Endothelial cell of umbilical vein (primary cell): ENCODE results near the gene MRPS11. TPM values are rescaled to one million over a fixed set of nuclear protein-coding genes. Genes with fewer than 3 reads are reported as not detected.
A peak's percentile ranks its signal among the peaks of the same experiment; 100 is the strongest.
"Not testable (repeated sequence)": the region's sequence is repeated elsewhere in the genome, so short reads cannot be mapped to it uniquely, and the experiment has no call there.

Experiments used
- BruUV-seq: library from RNA; stranded (reverse); fragments of 400-500 nt; replicated peaks from 2 replicates; lab custom pipeline; 2021; lab: Mats Ljungman, UMichigan
- CTCF ChIA-PET: fragments of 300-600, 350-600 bp; sonication (Branson Sonifier 250); formaldehyde crosslinking; loops from one replicate; lab custom pipeline; 2021; ENCODE audit warnings: antibody characterized with exemption, inconsistent platforms; lab: Charles Lee
- POLR2A ChIA-PET: fragments of 300-600, 350-600 bp; sonication (Branson Sonifier 250); formaldehyde crosslinking; loops from one replicate; lab custom pipeline; 2021; ENCODE audit warnings: antibody characterized with exemption, inconsistent platforms; lab: Charles Lee
- DNase-seq: peaks from one replicate; pipeline ENCODE4 v3.0.0-alpha.2; 2011; ENCODE audit warnings: low read depth, low spot score
- FAIRE-seq: peaks from 2 replicates; lab custom pipeline; 2011; peaks lifted over from hg19 to GRCh38; lab: Jason Lieb, UNC
- H2AFZ ChIP-seq: 2 replicates; pipeline ENCODE4 v1.6.0; 2012; ENCODE audit warnings: low read depth, low read length, control low read depth, inconsistent platforms
- H3K27ac ChIP-seq: 2 replicates; pipeline ENCODE4 v1.5.1; 2011; ENCODE audit warnings: low read depth, mild to moderate bottlenecking, control low read depth, low read length, moderate library complexity; ENCODE audit not compliant: insufficient read depth
- H3K27me3 ChIP-seq, 2 experiments: 2 replicates each; pipeline versions ENCODE4 v1.6.0 to v1.6.1; 2011; ENCODE audit warnings: low read length in 2 of 2, mixed read lengths in 1 of 2; ENCODE audit not compliant: control insufficient read depth in 2 of 2, insufficient read depth in 2 of 2
- H3K36me3 ChIP-seq, 2 experiments: 2 replicates in 1 of 2; 3 replicates in 1 of 2; pipeline ENCODE4 v1.5.1; 2011; ENCODE audit warnings: low read length in 2 of 2, mild to moderate bottlenecking in 1 of 2, moderate library complexity in 1 of 2; ENCODE audit not compliant: control insufficient read depth in 2 of 2, insufficient read depth in 2 of 2; ENCODE audit errors: extremely low read depth in 1 of 2
- H3K4me1 ChIP-seq: 3 replicates; pipeline ENCODE4 v1.5.1; 2011; ENCODE audit warnings: mild to moderate bottlenecking, low read length; ENCODE audit not compliant: control insufficient read depth, insufficient read depth; ENCODE audit errors: extremely low read depth
- H3K4me2 ChIP-seq: 2 replicates; pipeline ENCODE4 v1.6.1; 2011; ENCODE audit warnings: low read length, control low read depth, mixed read lengths; ENCODE audit not compliant: insufficient read depth
- H3K4me3 ChIP-seq, 3 experiments: fragments of 200-600 bp in 1 of 3; sonication (generic), shearing (Covaris generic) in 1 of 3; replicated peaks in 1 of 3; 2 replicates each; pipeline ENCODE4 v1.5.1; 2011 to 2016; ENCODE audit warnings: control low read depth in 3 of 3, low read length in 3 of 3, mild to moderate bottlenecking in 2 of 3, inconsistent platforms in 1 of 3, low read depth in 1 of 3, moderate library complexity in 1 of 3; ENCODE audit not compliant: insufficient read depth in 1 of 3
- H3K79me2 ChIP-seq: 2 replicates; pipeline ENCODE4 v1.6.0; 2012; ENCODE audit warnings: low read length, inconsistent platforms; ENCODE audit not compliant: control insufficient read depth, insufficient read depth
- H3K9ac ChIP-seq: replicated peaks from 2 replicates; pipeline ENCODE3; 2011; ENCODE audit warnings: low read length, control low read depth; ENCODE audit not compliant: insufficient read depth; ENCODE audit errors: extremely low read depth
- H3K9me1 ChIP-seq: replicated peaks from 3 replicates; pipeline ENCODE4 v1.6.0; 2011; ENCODE audit warnings: mild to moderate bottlenecking, low read length; ENCODE audit not compliant: control insufficient read depth, insufficient read depth; ENCODE audit errors: extremely low read depth
- H3K9me3 ChIP-seq: replicated peaks from 2 replicates; pipeline ENCODE4 v1.5.1; 2012; ENCODE audit warnings: low read length, inconsistent platforms; ENCODE audit not compliant: control insufficient read depth, insufficient read depth
- H4K20me1 ChIP-seq: replicated peaks from 2 replicates; pipeline ENCODE3; 2011; ENCODE audit warnings: mild to moderate bottlenecking, low read length; ENCODE audit not compliant: control insufficient read depth, insufficient read depth; ENCODE audit errors: extremely low read depth
- JUN ChIP-seq: IDR thresholded peaks from 2 replicates; pipeline ENCODE4 v1.6.1; 2011; ENCODE audit warnings: borderline replicate concordance, low read depth; ENCODE audit not compliant: insufficient read length, insufficient read depth
- dilution Hi-C: fragments of 300-500 bp; cut with MboI; formaldehyde crosslinking; loops from one replicate; pipeline ENCODE4 v1.15.0; 2019; ENCODE audit warnings: low sequenced_read_pairs; ENCODE audit not compliant: extremely low pct_ligation_motif_present
- intact Hi-C: fragments of 100-400 bp; cut with micrococcal nuclease; formaldehyde crosslinking; loops from one replicate; pipeline ENCODE4 v1.10.0; 2022
- polyA plus RNA-seq, 4 experiments: library from polyadenylated mRNA; depleted of rRNA in 3 of 4; stranded (reverse) in 3 of 4; unstranded in 1 of 4; fragments of >200 nt; gene quantifications; 2 replicates each; pipeline versions ENCODE4 v1.2.1 to v1.2.3, GENCODE V29; 2011 to 2012; ENCODE audit warnings: missing spikeins in 1 of 4
- total RNA-seq: library from RNA; stranded (reverse); gene quantifications from 2 replicates; pipeline ENCODE4 v1.2.3, GENCODE V29; 2021
- TF ChIP-seq, protein P1 (sequence below), 2 donors: IDR thresholded peaks; 1 replicate in 1 of 2; 2 replicates in 1 of 2; pipeline ENCODE4 v1.5.1; 2011; ENCODE audit warnings: low read length in 2 of 2, mild to moderate bottlenecking in 2 of 2, moderate library complexity in 2 of 2, control low read depth in 1 of 2, inconsistent platforms in 1 of 2, low read depth in 1 of 2; ENCODE audit not compliant: insufficient read depth in 1 of 2; ENCODE audit errors: extremely low read depth in 1 of 2

MRPS11 gene
- total and polyA plus RNA-seq, 2 donors (not counting 3 experiments of a cell fraction or from before 2014, with no cell fraction given) = 66.3 to 97.9 TPM

DNA sequence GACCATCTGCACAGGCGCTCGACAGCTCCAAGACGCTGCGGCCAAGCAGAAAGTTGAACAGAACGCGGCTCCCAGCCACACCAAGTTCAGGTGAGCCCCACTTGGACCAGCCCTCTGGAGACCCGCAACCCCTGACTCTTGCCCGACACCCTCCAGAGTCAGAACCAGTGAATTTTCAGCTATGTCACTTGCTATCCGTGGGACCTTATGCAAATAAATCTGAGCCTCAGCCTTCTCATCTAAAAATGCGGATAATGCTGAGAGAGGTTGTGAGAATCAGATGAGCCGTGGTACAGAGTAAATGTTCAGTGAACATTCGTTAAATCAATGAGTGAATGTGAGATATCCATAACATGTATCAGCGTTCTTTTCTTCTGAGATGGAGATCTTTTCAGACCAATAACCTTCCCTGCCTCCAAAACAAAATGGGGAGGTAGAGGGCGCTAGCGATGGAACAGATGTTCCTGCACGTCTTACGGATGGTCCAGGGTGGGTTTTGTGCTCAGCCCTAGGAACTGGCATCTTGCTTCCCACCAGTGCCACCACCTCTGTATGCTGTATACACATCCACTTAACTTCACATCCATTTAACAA lies 524 bp downstream of the MRPS11 start:
- no peaks in the 10 kb centered on the region for H3K27me3 ChIP-seq
- peak overlapping the region; percentile 92 for H3K9ac ChIP-seq
- TF ChIP-seq, protein P1, sequence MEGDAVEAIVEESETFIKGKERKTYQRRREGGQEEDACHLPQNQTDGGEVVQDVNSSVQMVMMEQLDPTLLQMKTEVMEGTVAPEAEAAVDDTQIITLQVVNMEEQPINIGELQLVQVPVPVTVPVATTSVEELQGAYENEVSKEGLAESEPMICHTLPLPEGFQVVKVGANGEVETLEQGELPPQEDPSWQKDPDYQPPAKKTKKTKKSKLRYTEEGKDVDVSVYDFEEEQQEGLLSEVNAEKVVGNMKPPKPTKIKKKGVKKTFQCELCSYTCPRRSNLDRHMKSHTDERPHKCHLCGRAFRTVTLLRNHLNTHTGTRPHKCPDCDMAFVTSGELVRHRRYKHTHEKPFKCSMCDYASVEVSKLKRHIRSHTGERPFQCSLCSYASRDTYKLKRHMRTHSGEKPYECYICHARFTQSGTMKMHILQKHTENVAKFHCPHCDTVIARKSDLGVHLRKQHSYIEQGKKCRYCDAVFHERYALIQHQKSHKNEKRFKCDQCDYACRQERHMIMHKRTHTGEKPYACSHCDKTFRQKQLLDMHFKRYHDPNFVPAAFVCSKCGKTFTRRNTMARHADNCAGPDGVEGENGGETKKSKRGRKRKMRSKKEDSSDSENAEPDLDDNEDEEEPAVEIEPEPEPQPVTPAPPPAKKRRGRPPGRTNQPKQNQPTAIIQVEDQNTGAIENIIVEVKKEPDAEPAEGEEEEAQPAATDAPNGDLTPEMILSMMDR (IDR thresholded peaks at IDR 0.05; ENCODE audit: extremely low read depth in 1 of 2, insufficient read depth in 1 of 2, low read depth in 1 of 2, low read length in 2 of 2) = peak in 1 of 2 donors; percentile 3
- no peak for TF ChIP-seq JUN
- dilution Hi-C loops = no loop called here
- peak; percentile 39 for DNase-seq
- peaks cover 47% of the 10 kb centered on the region for H3K79me2 ChIP-seq
- H4K20me1 ChIP-seq = no peaks in the 10 kb centered on the region
- H3K27ac ChIP-seq = peak overlapping the region; percentile 96
- POLR2A ChIA-PET = interaction anchor here (0.6 to 1.0 kb wide), 4 partner anchors 76 to 571 kb away, joined by 3 to 6 read pairs (median 4); partner anchors contain the start of gene ISG20
- intact Hi-C loops = loop anchor here (1.0 to 5.0 kb wide), 5 partner anchors 78 to 429 kb away; partner anchors contain the start of genes AEN and DET1
- H3K4me2 ChIP-seq = peak overlapping the region; percentile 98
- H2AFZ ChIP-seq = peak overlapping the region; percentile 30
- H3K4me1 ChIP-seq = peaks cover 37% of the 10 kb centered on the region
- no peak for FAIRE-seq
- BruUV-seq = TSS peak; percentile 38
- no peaks in the 10 kb centered on the region for H3K9me1 ChIP-seq
- no peaks in the 10 kb centered on the region for H3K9me3 ChIP-seq
- peak overlapping the region; percentile 76 to 99 (median 84) for H3K4me3 ChIP-seq
- H3K36me3 ChIP-seq = peaks cover 0 to 12% of the 10 kb centered on the region in 2 experiments
- CTCF ChIA-PET = interaction anchor here (0.8 to 2.6 kb wide), 10 partner anchors 9 to 410 kb away, joined by 3 to 26 read pairs (median 3); partner anchors contain the start of gene AEN

DNA sequence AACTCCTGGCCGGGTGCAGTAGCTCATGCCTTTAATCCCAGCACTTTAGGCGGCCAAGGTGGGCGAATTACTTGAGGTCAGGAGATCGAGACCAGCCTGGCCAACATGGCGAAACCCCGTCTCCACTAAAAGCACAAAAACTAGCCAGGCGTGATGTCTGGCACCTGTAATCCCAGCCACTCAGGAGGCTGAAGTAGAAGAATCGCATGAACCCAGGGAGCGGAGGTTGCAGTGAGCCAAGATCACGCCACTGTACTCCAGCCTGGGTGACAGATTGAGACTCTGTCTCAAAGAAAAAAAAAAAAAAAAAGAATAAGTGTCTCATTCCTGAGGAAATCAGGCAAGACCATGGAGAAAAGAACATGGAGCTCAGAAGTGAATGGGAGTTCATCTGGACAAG lies 1.2 kb downstream of the MRPS11 start:
- H3K27me3 ChIP-seq, H4K20me1 ChIP-seq, H3K9me3 ChIP-seq, H3K9me1 ChIP-seq, H3K4me3 ChIP-seq, H3K36me3 ChIP-seq, FAIRE-seq, DNase-seq, H3K9ac ChIP-seq, dilution Hi-C loops, H2AFZ ChIP-seq, H3K27ac ChIP-seq, POLR2A ChIA-PET, BruUV-seq: not testable (repeated sequence)
- intact Hi-C loops = loop anchor here (1.0 to 5.0 kb wide), 2 partner anchors 154 to 170 kb away; partner anchors contain the start of gene AEN
- peaks cover 37% of the 10 kb centered on the region for H3K4me1 ChIP-seq
- H3K4me2 ChIP-seq = peak overlapping the region; percentile 98
- H3K79me2 ChIP-seq = peaks cover 42% of the 10 kb centered on the region
- CTCF ChIA-PET = interaction anchor here (0.7 kb wide), 1 partner anchor 29 kb away, joined by 3 read pairs; no protein-coding TSS in a partner anchor
